Measurements from ENCODE around the gene VPS37C.

The VPS37C gene

GRCh38 chr11:61133145-61133544 lies 28.1 kb downstream of the VPS37C start:
- DNase-seq (ENCODE audit: low read depth) = no peak

DNA sequence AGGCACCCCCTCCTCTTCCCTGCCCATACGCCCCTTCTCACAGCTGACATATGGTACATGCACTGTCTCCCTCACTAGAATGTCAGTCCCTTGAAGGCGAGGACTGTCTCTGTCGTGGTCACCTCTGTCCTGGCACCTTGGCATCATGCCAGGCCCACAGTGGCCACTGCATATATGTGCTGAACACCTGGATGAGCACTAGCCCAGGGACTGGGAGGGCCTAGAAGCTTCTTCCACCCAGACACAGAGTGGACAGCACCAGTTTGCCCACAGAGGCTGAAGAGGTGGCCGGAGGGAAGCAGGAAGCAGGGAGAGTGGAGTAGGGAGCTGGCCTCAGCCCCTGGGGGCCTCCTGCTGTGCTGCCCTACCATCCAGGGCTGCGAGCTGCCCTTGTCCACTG lies 28.6 kb downstream of the VPS37C start:
- no peak for DNase-seq (ENCODE audit: low read depth)

DNA sequence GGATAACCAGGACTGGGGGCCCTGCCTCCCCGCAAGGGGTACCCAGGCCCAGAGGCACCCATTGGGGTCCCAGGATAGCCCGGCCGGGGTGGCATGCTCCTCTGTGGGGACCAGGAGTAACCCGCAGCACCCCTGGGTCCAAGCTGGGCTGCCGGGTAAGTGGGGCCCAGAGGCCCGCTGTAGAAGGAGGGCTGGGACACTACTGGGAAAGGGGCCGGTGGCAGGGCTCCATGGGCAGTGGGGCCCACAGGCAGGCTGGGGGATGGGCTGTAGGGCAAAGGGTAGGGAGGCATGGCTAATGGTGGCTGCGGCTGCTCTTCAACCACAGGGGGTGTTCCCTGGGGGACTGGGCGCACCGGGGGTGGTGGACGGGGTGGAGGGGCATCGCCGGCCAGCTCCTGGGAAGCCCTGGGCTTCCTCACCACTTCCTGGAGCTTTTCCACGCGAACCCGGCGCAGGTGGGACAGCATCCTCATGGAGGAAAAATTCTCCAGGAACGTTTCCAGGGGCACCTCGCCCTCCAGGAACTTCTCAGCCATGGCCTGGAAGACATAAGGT lies 29.1 kb downstream of the VPS37C start:
- DNase-seq (ENCODE audit: low read depth) = no peak

- DNase-seq (ENCODE audit: low read depth) = no peak
Measured at GRCh38 chr11:61131586-61131985, 29.6 kb downstream of the VPS37C start.

DNA sequence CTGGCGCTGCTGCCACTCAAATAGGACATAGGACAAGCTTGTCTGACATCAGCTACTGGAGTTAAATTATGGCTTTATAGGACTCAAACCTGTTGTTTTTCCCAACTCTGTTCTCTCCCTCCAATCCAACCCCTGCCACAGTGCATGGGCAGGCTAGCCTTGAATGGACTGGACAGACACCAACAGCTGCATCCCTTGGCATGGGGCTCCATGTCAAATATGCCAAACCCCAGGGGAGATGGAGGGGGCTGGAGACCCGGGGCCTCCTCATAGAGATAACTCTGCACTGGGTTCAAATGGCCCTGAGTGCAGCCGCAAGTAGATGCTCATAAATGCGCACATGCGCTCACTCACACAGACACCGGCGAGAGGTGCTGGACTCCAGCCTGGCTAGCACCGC lies 30.0 kb downstream of the VPS37C start:
- DNase-seq (ENCODE audit: low read depth) = no peak

DNA sequence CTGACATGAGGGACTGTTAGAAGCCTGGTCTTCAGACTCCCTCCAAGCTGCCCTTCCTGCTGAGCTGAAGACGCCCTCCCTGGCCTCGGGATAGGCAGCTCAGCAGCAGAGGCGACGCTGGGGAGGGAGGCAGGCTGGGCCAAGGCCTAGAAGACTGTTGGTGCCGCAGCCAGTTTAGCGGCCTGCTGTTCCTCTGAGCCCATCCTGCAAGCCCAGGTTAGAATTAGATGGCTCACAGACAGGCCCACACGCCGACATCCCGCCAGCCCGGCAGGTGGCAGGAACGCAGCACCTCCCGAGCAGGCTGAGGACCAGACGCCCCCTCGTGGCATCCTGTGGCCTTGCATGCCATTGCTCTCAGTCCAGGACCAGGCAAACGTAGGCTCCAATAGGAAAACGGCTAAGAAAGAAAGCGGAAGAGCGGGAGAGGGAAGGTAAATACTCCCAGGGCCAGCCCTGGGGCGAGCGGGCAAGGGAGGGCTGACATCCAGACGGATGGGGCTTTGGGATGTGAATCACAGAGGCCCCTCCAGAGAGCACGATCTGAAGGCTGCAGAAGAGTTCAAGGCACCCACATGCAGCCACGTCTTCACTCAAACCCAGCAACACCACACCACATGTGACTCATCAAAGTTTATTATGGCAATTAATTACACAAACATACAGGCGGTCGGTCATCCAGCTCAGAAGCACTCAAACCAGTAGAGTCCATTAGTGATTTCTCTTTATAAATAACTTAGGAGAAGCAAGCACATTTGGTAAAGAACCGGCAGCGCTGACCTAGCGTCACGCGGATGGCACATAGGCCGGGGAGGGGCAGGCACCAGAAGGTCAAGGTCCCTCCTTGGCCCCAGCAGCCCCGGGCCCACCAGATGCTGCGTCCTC lies 31.3 kb downstream of the VPS37C start:
- DNase-seq (ENCODE audit: low read depth) = peak; percentile 51

- DNase-seq (ENCODE audit: low read depth) = no peak
Measured at GRCh38 chr11:61128947-61129638, 32.1 kb downstream of the VPS37C start.

- no peak for DNase-seq (ENCODE audit: low read depth)
Measured at GRCh38 chr11:61127991-61128390, 33.2 kb downstream of the VPS37C start.

- DNase-seq (ENCODE audit: low read depth) = no peak
Measured at GRCh38 chr11:61126256-61126655, 35.0 kb downstream of the VPS37C start.

- DNase-seq (ENCODE audit: low read depth) = no peak
Measured at GRCh38 chr11:61125310-61125684, 35.9 kb downstream of the VPS37C start.

GRCh38 chr11:61124574-61125309 lies 36.5 kb downstream of the VPS37C start:
- DNase-seq (ENCODE audit: low read depth) = no peak

DNA sequence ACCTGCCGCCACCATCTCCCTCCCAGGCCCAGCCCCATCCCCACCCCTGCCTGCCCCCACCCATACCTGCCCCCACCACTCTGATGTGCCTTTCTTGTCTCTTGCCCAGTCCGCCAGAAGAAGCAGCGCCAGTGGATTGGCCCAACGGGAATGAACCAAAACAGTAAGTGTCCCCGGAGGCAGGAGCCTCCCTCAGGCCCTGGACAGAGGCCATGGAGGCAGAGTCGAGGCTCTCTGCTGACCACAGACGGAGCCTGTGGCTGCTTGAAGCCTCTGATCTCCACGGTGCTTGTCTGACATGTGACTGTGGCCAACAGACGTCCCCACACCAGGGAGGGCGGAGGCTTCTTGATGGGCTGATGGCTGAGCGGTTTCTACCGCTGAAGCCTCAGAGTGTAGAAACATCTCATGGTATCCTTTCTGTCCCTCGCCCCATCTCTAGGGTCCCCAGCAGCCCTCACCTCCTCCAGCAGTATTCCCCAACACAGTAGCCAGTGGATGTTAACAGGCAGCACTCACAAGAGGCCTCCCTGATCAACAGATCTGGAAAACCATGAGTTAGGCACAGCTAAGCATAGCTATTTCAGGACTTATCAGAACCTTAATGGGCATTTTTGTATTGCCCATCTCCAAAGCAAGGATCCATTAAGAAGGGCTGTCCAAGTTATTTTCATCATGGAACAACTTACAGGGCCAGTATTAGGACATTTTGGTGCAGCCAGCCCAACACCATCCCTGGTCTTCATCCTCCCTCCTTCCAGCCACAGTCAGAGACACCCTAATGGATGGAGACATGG lies 37.3 kb downstream of the VPS37C start:
- DNase-seq (ENCODE audit: low read depth) = no peak

- no peak for DNase-seq (ENCODE audit: low read depth)
Measured at GRCh38 chr11:61122761-61123160, 38.5 kb downstream of the VPS37C start.

- DNase-seq (ENCODE audit: low read depth) = no peak
Measured at GRCh38 chr11:61121917-61122316, 39.3 kb downstream of the VPS37C start.

GRCh38 chr11:61121192-61121831 lies 39.9 kb downstream of the VPS37C start:
- DNase-seq (ENCODE audit: low read depth) = no peak

GRCh38 chr11:61120706-61121191 lies 40.5 kb downstream of the VPS37C start:
- DNase-seq (ENCODE audit: low read depth) = no peak

- DNase-seq (ENCODE audit: low read depth) = no peak
Measured at GRCh38 chr11:61120099-61120705, 41.0 kb downstream of the VPS37C start.

DNA sequence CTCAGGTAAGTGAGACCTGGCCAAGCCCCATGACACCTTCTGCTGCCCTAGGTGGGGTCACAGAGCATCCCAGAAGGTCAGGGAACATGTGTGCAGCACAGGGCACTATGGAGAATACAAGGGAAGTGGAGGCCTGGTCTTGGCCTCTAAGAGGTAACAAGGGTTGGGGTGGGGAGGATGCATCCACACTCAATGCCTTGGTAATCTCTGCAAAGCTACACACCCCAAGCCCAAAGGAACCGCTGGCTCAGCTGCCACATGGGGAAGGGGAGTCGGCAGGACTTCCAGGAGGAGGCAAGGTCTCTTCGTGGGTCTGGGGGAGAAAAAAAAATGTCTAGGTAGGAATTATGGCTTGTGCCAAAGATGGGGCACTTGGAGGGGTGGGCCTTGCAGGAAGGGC lies 41.7 kb downstream of the VPS37C start:
- no peak for DNase-seq (ENCODE audit: low read depth)

DNA sequence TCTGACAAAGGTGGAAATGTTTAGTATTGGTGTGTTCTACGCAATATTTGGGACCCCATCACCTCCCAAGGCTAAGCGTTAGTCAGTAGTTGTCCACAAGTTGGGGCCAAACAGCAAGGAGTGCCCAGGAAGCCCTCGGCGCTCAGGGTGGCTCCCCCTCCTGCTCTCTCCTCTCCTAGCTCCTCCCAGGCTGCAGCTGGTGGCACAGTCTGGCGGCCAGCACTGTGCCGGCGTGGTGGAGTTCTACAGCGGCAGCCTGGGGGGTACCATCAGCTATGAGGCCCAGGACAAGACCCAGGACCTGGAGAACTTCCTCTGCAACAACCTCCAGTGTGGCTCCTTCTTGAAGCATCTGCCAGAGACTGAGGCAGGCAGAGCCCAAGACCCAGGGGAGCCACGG lies 42.2 kb downstream of the VPS37C start:
- DNase-seq (ENCODE audit: low read depth) = no peak

DNA sequence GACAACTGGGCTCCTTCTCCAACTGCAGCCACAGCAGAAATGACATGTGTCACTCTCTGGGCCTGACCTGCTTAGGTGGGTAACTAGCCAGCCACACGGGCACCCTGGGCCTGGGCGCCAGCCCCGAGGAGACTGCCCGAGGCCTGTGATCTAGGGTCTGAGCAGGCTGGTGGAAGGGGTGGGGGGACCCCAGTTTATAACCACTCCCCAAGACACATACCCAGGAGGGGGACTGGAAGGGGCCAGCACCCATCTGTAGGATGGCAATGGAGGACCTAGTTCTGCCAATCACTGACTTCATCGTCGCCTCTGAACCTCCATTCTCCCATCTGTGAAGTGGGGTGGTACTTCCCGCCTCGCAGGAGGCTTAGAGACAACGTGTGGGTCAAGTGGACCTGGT lies 42.8 kb downstream of the VPS37C start:
- DNase-seq (ENCODE audit: low read depth) = no peak

DNA sequence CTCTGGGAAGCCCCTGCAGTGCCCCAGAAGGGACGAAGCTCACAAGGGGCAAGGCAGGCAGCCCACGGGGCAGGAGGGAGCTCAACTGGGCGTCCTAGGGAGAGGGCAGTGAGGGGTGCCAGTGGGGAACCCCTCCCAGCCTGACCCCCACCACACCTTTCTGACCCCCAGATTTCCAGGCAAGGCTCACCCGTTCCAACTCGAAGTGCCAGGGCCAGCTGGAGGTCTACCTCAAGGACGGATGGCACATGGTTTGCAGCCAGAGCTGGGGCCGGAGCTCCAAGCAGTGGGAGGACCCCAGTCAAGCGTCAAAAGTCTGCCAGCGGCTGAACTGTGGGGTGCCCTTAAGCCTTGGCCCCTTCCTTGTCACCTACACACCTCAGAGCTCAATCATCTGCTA lies 43.2 kb downstream of the VPS37C start:
- no peak for DNase-seq (ENCODE audit: low read depth)
